A549 (cell line): ENCODE measurements around the gene MYO7A. TPM values are rescaled to one million over a fixed set of nuclear protein-coding genes. Genes with fewer than 3 reads are reported as not detected.

ENCODE experiments used
- ATAC-seq, 2 experiments: fragments of 200-7000 bp in 1 of 2; fragments of >200 bp in 1 of 2; cut with Nextera tagmentation in 1 of 2; cut with Tn5 transposase in 1 of 2; 3 replicates each; pipeline versions ENCODE4 v1.8.0 to v1.9.1; 2018 to 2020; ENCODE audit warnings: mild to moderate bottlenecking in 1 of 2, moderate library complexity in 1 of 2
- CTCF ChIA-PET: fragments of 300-600 bp; sonication (Branson Sonifier 250); formaldehyde crosslinking; extraction: SDS; loops from one replicate; lab custom pipeline; 2021; ENCODE audit warnings: antibody characterized with exemption, inconsistent platforms; lab: Yijun Ruan, JAX
- POLR2A ChIA-PET: fragments of 350-600 bp; formaldehyde crosslinking; extraction: SDS; loops from one replicate; lab custom pipeline; 2021; ENCODE audit warnings: antibody characterized with exemption, inconsistent platforms; lab: Yijun Ruan, JAX
- DNase-seq, 2 experiments: peaks; one replicate each; pipeline versions ENCODE4 v3.0.0 to v3.0.0-alpha.2; 2011 to 2016; ENCODE audit warnings: low read depth in 1 of 2, low spot score in 1 of 2
- FAIRE-seq: peaks from 2 replicates; lab custom pipeline; 2011; peaks lifted over from hg19 to GRCh38; lab: Jason Lieb, UNC
- H3K27ac ChIP-seq, 2 experiments: fragments of >200 bp; sonication (Bioruptor Twin); formaldehyde crosslinking; 3 replicates each; pipeline ENCODE4 v1.5.1; 2016 to 2017
- H3K4me1 ChIP-seq: fragments of >200 bp; sonication (Bioruptor Twin); formaldehyde crosslinking; 3 replicates; pipeline ENCODE4 v1.6.1; 2016
- H3K4me2 ChIP-seq: fragments of >200 bp; sonication (Bioruptor Twin); formaldehyde crosslinking; 3 replicates; pipeline ENCODE4 v1.6.1; 2016
- H3K4me3 ChIP-seq: fragments of >200 bp; sonication (Bioruptor Twin); formaldehyde crosslinking; 3 replicates; pipeline ENCODE4 v1.5.1; 2016
- H3K9me3 ChIP-seq: fragments of >200 bp; sonication (Bioruptor Twin); formaldehyde crosslinking; 3 replicates; pipeline ENCODE4 v1.6.1; 2016
- CBX2 ChIP-seq: fragments of 200-600 bp; sonication (generic); IDR thresholded peaks from 2 replicates; pipeline ENCODE4 v1.6.1; 2016; ENCODE audit warnings: low read depth, mild to moderate bottlenecking, borderline replicate concordance
- CEBPB ChIP-seq, 2 experiments: fragments of >200 bp in 1 of 2; sonication (Bioruptor Twin) in 1 of 2; formaldehyde crosslinking in 1 of 2; IDR thresholded peaks; 2 replicates each; pipeline ENCODE4 v1.6.1; 2012 to 2016
- CHD2 ChIP-seq: fragments of 150-350 bp; IDR thresholded peaks from 2 replicates; pipeline ENCODE4 v1.6.1; 2014; ENCODE audit warnings: low read length; ENCODE audit not compliant: partially characterized antibody
- CHD4 ChIP-seq: fragments of 200-600 bp; sonication (generic); IDR thresholded peaks from 2 replicates; pipeline ENCODE4 v1.6.1; 2016; ENCODE audit warnings: antibody characterized with exemption, mild to moderate bottlenecking, borderline replicate concordance
- EHF ChIP-seq: fragments of 250-450 bp; sonication (Bioruptor Pico); IDR thresholded peaks from 2 replicates; pipeline ENCODE4 v1.5.0; 2020; ENCODE audit warnings: mild to moderate bottlenecking
- ESRRA ChIP-seq: fragments of 150-350 bp; IDR thresholded peaks from 2 replicates; pipeline ENCODE4 v1.6.1; 2014; ENCODE audit warnings: mild to moderate bottlenecking, low read length, borderline replicate concordance
- GATA3 ChIP-seq: IDR thresholded peaks from 2 replicates; pipeline ENCODE4 v1.6.1; 2012; ENCODE audit warnings: borderline replicate concordance
- HEYL ChIP-seq: fragments of 250-450 bp; sonication (Bioruptor Pico); IDR thresholded peaks from 2 replicates; pipeline ENCODE4 v1.8.0; 2021; ENCODE audit warnings: mild to moderate bottlenecking, moderate library complexity
- HOXB13 ChIP-seq: fragments of 250-450 bp; sonication (Bioruptor Pico); IDR thresholded peaks from 2 replicates; pipeline ENCODE4 v1.5.0; 2020; ENCODE audit warnings: low read depth, mild to moderate bottlenecking, moderate library complexity
- JUN ChIP-seq, 2 experiments: fragments of >200 bp; sonication (Bioruptor Twin); formaldehyde crosslinking; IDR thresholded peaks; 2 replicates in 1 of 2; 3 replicates in 1 of 2; pipeline ENCODE4 v1.6.1; 2016 to 2017
- KDM1A ChIP-seq: fragments of 200-600 bp; sonication (generic); IDR thresholded peaks from 2 replicates; pipeline ENCODE4 v1.6.1; 2016; ENCODE audit warnings: low read depth, mild to moderate bottlenecking
- KDM5A ChIP-seq: fragments of 200-600 bp; sonication (generic); IDR thresholded peaks from 2 replicates; pipeline ENCODE4 v1.6.1; 2016; ENCODE audit warnings: antibody characterized with exemption, mild to moderate bottlenecking
- MAFK ChIP-seq: fragments of 450-650 bp; IDR thresholded peaks from 2 replicates; pipeline ENCODE4 v1.6.1; 2014; ENCODE audit not compliant: partially characterized antibody
- MYC ChIP-seq: IDR thresholded peaks from 2 replicates; pipeline ENCODE4 v1.6.1; 2012; ENCODE audit warnings: mild to moderate bottlenecking, inconsistent platforms, low read length, improper control_type of control experiment, borderline replicate concordance
- NFE2L2 ChIP-seq: fragments of 150-350 bp; conservative IDR thresholded peaks from 2 replicates; pipeline ENCODE4 v1.6.1; 2014; ENCODE audit warnings: low read length
- PHF8 ChIP-seq: fragments of 200-600 bp; sonication (generic); IDR thresholded peaks from 2 replicates; pipeline ENCODE4 v1.6.1; 2016; ENCODE audit warnings: low read depth, mild to moderate bottlenecking, antibody characterized with exemption, moderate library complexity, borderline replicate concordance
- RCOR1 ChIP-seq: fragments of 150-350 bp; IDR thresholded peaks from 2 replicates; pipeline ENCODE4 v1.6.1; 2014; ENCODE audit warnings: antibody characterized with exemption, low read length, low read depth
- RFX5 ChIP-seq: fragments of 450-650 bp; IDR thresholded peaks from 2 replicates; pipeline ENCODE4 v1.7.1; 2014; ENCODE audit warnings: antibody characterized with exemption, mild to moderate bottlenecking, moderate library complexity
- TP53 ChIP-seq: fragments of 250-450 bp; sonication (Bioruptor Pico); IDR thresholded peaks from 2 replicates; pipeline ENCODE4 v1.5.0; 2021; ENCODE audit warnings: mild to moderate bottlenecking, moderate library complexity
- ZSCAN20 ChIP-seq: fragments of 250-450 bp; sonication (Bioruptor Pico); IDR thresholded peaks from 2 replicates; pipeline ENCODE4 v1.8.0; 2022; ENCODE audit warnings: mild to moderate bottlenecking, moderate library complexity
- WGBS: methylation state at CpG from one replicate; pipeline ENCODE4 v1.1.6; 2017; ENCODE audit errors: missing lambda C conversion rate; 5-methylcytosine and 5-hydroxymethylcytosine counted together
- polyA plus RNA-seq, 4 experiments: library from polyadenylated mRNA; depleted of rRNA in 3 of 4; stranded (reverse); fragments of >200 nt; fragmentation: RNase III in 1 of 4; extraction: RNeasy Plus Mini Kit Qiagen cat#74134 plus additional on column Dnase treatment in 1 of 4; gene quantifications; 2 replicates in 3 of 4; 3 replicates in 1 of 4; pipeline ENCODE4 v1.2.3, GENCODE V29; 2011 to 2017
- TF ChIP-seq, protein P1 (sequence below): fragments of >200 bp; sonication (Bioruptor Twin); formaldehyde crosslinking; IDR thresholded peaks from 3 replicates; pipeline ENCODE4 v1.6.1; 2016
- TF ChIP-seq, protein P2 (sequence below): fragments of >200 bp; sonication (Bioruptor Twin); formaldehyde crosslinking; IDR thresholded peaks from 2 replicates; pipeline ENCODE4 v1.6.1; 2016
- TF ChIP-seq, protein P3 (sequence below): fragments of 200-600 bp; sonication (generic); IDR thresholded peaks from 2 replicates; pipeline ENCODE4 v1.6.1; 2016; ENCODE audit warnings: antibody characterized with exemption, mild to moderate bottlenecking, moderate library complexity
- TF ChIP-seq, protein P4 (sequence below): fragments of 450-650 bp; IDR thresholded peaks from 2 replicates; pipeline ENCODE4 v1.6.1; 2014; ENCODE audit warnings: antibody characterized with exemption
- TF ChIP-seq, protein P5 (sequence below): fragments of 250-450 bp; sonication (Bioruptor Pico); IDR thresholded peaks from 2 replicates; pipeline ENCODE4 v1.5.0; 2020; ENCODE audit warnings: low read depth, mild to moderate bottlenecking, moderate library complexity

Gene MYO7A
- polyA plus RNA-seq, 2 of the 4 experiments (the other 2 are of a cell fraction) = 1.7 to 2.1 TPM

DNA sequence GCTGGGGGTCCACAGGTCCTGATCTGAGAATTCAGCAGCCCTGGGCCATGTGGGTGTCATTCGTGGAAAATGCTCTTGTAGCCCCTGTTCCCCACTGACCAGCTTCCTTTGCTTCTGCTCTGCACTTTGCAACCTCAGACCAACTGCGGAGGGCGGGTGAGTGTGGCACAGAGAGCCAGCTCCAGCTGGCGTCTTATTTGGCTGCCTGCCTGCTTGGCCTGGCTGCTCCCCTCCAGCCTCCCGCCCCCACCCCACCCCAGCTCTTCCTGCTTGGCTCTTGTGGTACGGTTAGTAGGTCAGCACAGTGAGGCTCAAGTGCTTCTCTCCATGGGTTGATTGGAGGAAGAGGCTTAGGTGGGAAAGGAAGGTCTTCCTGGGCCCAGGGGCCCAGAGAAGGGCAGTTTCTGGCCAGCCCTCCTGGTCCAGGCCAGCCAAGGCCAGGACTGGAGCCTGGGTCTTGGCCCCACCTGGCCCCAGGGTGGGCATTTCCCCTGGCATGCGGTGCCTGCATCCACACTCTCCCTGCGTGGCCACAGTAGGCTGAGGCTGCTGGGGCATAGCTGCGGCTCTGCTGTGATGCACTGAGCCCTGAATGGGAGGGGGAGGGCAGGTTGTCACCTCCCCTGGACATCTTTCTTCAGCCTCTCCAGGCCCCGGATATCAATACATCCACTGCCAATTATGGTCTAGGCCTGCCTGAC is 26.5 kb downstream of the MYO7A start:
- POLR2A ChIA-PET = no interaction called here
- ATAC-seq (no peak), FAIRE-seq (no peak), DNase-seq (no peak)
- TF ChIP-seq KDM5A (no peak), RCOR1 (no peak), JUN (IDR thresholded peaks at IDR 0.05) (no peak), RFX5 (no peak)
- TF ChIP-seq, protein P1, sequence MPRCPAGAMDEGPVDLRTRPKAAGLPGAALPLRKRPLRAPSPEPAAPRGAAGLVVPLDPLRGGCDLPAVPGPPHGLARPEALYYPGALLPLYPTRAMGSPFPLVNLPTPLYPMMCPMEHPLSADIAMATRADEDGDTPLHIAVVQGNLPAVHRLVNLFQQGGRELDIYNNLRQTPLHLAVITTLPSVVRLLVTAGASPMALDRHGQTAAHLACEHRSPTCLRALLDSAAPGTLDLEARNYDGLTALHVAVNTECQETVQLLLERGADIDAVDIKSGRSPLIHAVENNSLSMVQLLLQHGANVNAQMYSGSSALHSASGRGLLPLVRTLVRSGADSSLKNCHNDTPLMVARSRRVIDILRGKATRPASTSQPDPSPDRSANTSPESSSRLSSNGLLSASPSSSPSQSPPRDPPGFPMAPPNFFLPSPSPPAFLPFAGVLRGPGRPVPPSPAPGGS = no peak
- Histone ChIP-seq H3K27ac (no peak overlapping the region), H3K4me3 (no peak overlapping the region), H3K9me3 (no peaks in the 10 kb centered on the region), H3K4me2 (no peak overlapping the region), H3K4me1 (no peaks in the 10 kb centered on the region)
- CTCF ChIA-PET = interaction anchor here (1.2 to 3.1 kb wide), 5 partner anchors 10 to 394 kb away, joined by 4 to 17 read pairs (median 5); partner anchors contain the start of gene MYO7A
- WGBS = 64% methylated on average over 6 of the region's 10 CpGs

DNA sequence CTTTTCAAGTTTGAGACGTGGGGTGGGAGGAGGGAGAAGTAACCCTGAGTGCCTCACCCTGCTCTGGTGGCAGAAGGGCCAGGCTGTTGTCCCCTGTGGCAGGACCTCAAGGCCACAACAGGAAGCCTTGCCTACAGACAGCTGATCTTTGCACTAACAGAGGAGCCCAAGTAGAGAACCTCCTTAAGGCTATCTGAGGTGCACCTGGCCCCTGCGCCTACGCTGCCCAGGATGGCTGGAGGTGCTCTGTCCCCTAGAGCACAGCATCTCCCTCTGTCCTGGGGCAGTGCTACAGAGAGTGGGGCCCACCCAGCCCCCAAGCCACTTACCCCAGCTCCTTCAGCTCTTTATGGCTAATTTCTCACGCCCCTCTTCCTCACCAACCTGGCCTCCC is 27.0 kb downstream of the MYO7A start:
- no peak overlapping the region for H3K4me3 ChIP-seq
- FAIRE-seq = no peak
- no peaks in the 10 kb centered on the region for H3K9me3 ChIP-seq
- ATAC-seq = no peak
- DNase-seq = no peak
- no peak overlapping the region for H3K4me2 ChIP-seq
- TF ChIP-seq GATA3 (no peak), HEYL (CRISPR knock-in tag) (no peak), MYC (no peak), CHD2 (no peak), CHD4 (no peak), KDM5A (no peak), CEBPB (IDR thresholded peaks at IDR 0.05) (no peak), EHF (CRISPR knock-in tag) (no peak), MAFK (no peak)
- TF ChIP-seq, protein P2, sequence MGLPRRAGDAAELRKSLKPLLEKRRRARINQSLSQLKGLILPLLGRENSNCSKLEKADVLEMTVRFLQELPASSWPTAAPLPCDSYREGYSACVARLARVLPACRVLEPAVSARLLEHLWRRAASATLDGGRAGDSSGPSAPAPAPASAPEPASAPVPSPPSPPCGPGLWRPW = no peak
- POLR2A ChIA-PET = no interaction called here
- CTCF ChIA-PET = interaction anchor here (1.2 to 3.1 kb wide), 5 partner anchors 10 to 40 kb away, joined by 4 to 17 read pairs (median 5); partner anchors contain the start of gene MYO7A
- no peaks in the 10 kb centered on the region for H3K4me1 ChIP-seq
- H3K27ac ChIP-seq = no peak overlapping the region
- WGBS = 79% methylated on average over 3 of the region's 4 CpGs

DNA sequence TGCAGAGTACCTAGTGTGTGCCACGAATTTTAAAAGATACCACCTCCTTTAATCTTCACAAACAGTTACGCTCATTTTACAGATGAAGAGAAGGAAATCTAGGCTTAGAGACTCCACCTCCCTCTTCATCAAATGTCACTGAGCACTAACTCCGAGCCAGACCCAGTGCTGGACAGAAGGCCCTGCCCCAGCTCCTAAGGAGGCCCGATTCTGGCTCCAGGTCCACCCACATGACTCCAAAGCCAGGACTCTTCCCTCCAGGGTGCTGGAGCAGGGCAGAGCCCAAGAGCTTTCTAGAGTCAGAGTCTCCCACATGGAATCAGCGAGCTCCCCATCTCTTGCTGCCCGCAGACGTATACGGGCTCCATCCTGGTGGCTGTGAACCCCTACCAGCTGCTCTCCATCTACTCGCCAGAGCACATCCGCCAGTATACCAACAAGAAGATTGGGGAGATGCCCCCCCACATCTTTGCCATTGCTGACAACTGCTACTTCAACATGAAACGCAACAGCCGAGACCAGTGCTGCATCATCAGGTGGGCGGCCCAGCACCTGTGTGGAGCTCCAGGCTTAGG is 27.6 kb downstream of the MYO7A start:
- Histone ChIP-seq H3K4me2 (no peak overlapping the region), H3K4me1 (no peaks in the 10 kb centered on the region), H3K9me3 (no peaks in the 10 kb centered on the region), H3K4me3 (no peak overlapping the region), H3K27ac (no peak overlapping the region)
- FAIRE-seq (no peak), ATAC-seq (no peak), DNase-seq (no peak)
- ChIA-PET POLR2A (no interaction called here), CTCF (interaction anchor here (1.4 to 3.1 kb wide), 4 partner anchors 28 to 41 kb away, joined by 4 to 17 read pairs (median 6); partner anchors contain the start of gene MYO7A)
- WGBS = 72% methylated on average over 13 of the region's 13 CpGs
- TF ChIP-seq HOXB13 = no peak
- no peak for TF ChIP-seq KDM1A
- TF ChIP-seq TP53 (CRISPR knock-in tag) = no peak
- TF ChIP-seq, protein P3, sequence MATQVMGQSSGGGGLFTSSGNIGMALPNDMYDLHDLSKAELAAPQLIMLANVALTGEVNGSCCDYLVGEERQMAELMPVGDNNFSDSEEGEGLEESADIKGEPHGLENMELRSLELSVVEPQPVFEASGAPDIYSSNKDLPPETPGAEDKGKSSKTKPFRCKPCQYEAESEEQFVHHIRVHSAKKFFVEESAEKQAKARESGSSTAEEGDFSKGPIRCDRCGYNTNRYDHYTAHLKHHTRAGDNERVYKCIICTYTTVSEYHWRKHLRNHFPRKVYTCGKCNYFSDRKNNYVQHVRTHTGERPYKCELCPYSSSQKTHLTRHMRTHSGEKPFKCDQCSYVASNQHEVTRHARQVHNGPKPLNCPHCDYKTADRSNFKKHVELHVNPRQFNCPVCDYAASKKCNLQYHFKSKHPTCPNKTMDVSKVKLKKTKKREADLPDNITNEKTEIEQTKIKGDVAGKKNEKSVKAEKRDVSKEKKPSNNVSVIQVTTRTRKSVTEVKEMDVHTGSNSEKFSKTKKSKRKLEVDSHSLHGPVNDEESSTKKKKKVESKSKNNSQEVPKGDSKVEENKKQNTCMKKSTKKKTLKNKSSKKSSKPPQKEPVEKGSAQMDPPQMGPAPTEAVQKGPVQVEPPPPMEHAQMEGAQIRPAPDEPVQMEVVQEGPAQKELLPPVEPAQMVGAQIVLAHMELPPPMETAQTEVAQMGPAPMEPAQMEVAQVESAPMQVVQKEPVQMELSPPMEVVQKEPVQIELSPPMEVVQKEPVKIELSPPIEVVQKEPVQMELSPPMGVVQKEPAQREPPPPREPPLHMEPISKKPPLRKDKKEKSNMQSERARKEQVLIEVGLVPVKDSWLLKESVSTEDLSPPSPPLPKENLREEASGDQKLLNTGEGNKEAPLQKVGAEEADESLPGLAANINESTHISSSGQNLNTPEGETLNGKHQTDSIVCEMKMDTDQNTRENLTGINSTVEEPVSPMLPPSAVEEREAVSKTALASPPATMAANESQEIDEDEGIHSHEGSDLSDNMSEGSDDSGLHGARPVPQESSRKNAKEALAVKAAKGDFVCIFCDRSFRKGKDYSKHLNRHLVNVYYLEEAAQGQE = no peak
- no peak for TF ChIP-seq PHF8
- TF ChIP-seq, protein P4, sequence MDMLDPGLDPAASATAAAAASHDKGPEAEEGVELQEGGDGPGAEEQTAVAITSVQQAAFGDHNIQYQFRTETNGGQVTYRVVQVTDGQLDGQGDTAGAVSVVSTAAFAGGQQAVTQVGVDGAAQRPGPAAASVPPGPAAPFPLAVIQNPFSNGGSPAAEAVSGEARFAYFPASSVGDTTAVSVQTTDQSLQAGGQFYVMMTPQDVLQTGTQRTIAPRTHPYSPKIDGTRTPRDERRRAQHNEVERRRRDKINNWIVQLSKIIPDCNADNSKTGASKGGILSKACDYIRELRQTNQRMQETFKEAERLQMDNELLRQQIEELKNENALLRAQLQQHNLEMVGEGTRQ = no peak
- no peak for TF ChIP-seq NFE2L2
- TF ChIP-seq ESRRA = no peak
- TF ChIP-seq, protein P2 = no peak
- TF ChIP-seq CBX2 = no peak
- TF ChIP-seq HEYL (CRISPR knock-in tag) = no peak
- TF ChIP-seq ZSCAN20 (CRISPR knock-in tag) = no peak
- TF ChIP-seq KDM5A = no peak
- TF ChIP-seq, protein P5, sequence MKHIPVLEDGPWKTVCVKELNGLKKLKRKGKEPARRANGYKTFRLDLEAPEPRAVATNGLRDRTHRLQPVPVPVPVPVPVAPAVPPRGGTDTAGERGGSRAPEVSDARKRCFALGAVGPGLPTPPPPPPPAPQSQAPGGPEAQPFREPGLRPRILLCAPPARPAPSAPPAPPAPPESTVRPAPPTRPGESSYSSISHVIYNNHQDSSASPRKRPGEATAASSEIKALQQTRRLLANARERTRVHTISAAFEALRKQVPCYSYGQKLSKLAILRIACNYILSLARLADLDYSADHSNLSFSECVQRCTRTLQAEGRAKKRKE (CRISPR knock-in tag) = no peak
- no peak for TF ChIP-seq GATA3
